Caki2 (cell line): ENCODE measurements around the gene AZGP1. TPM values are rescaled to one million over a fixed set of nuclear protein-coding genes. Genes with fewer than 3 reads are reported as not detected.
"Not testable (repeated sequence)": the region's sequence is repeated elsewhere in the genome, so short reads cannot be mapped to it uniquely, and the experiment has no call there.

Source experiments
- DNase-seq: peaks from one replicate; pipeline ENCODE4 v3.0.0-alpha.2; 2015; ENCODE audit warnings: low read depth
- in situ Hi-C: cut with HindIII; loops from 2 replicates; pipeline ENCODE4 v1.10.0; 2016; ENCODE audit warnings: low sequenced_read_pairs, low pct_unique_long_range_greater_than_20kb, mixed read lengths
- total RNA-seq: library from RNA; depleted of rRNA; stranded (reverse); fragments of >200 nt; shearing (Covaris generic); gene quantifications from 2 replicates; pipeline ENCODE4 v1.2.3, GENCODE V29; 2014; ENCODE audit warnings: low replicate concordance; rRNA removed

The AZGP1 gene
- 1.1 TPM in 1 of 2 replicates, not detected in the other for total RNA-seq

DNA sequence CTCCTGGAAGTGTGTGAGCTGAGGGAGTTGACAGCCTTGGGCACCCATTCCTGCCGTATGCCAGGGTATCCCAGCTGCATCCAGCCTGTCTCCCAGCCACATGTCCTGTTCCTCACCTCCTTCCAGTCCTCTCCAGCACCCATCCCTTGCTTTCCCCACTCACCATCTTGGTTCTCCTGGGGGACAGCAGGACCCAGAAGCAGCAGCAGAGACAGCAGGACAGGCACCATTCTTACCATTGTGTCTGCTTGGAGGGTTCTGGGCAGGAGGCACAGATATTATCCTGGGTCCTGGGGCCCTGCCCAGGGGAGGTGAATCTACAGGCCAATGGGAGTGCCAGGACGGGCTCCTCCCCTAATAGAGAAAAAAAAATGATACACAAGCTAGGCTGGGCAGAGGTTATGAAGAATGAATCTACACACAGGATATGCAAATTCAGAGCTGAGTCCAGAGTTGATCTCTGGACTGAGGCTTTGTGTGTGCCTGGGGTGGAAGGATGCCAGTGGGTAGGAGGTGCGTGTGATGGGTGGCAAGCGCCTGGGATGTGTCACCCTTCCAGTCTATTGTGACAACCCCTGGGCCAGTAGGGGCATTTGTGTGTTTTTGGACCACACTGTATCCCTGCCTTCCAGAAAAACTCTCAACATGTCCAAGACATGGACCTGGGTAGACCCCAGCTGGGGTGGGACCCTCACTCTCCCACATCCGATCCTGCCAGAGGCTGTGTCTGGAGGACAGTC is at the start of gene AZGP1:
TSS of gene AZGP1 (minus strand) at position 250 of the 740 bp plus-strand sequence. CDS start at position 239, 11 bp downstream.
- in situ Hi-C loops = no loop called here
- peak; percentile 18 for DNase-seq

DNA sequence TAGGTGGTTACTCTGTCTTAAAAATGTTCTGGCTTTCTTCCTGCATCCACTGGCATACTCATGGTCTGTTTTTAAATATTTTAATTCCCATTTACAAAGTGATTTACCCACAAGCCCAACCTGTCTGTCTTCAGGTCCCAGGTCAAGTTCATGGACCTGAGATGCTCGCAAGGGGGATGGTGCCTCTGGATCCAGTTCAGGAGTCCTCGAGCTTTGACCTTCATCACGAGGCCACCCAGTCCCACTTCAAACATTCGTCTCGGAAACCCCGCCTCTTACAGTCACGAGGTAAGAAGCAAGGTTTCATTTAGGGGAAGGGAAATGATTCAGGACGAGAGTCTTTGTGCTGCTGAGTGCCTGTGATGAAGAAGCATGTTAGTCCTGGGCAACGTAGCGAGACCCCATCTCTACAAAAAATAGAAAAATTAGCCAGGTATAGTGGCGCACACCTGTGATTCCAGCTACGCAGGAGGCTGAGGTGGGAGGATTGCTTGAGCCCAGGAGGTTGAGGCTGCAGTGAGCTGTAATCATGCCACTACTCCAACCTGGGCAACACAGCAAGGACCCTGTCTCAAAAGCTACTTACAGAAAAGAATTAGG is 48.3 kb upstream of the AZGP1 start:
- in situ Hi-C loops = no loop called here
- DNase-seq = no peak

DNA sequence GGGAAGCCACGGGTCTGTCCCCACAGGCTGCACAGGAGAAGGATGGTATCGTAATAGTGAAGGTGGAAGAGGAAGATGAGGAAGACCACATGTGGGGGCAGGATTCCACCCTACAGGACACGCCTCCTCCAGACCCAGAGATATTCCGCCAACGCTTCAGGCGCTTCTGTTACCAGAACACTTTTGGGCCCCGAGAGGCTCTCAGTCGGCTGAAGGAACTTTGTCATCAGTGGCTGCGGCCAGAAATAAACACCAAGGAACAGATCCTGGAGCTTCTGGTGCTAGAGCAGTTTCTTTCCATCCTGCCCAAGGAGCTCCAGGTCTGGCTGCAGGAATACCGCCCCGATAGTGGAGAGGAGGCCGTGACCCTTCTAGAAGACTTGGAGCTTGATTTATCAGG is 47.7 kb upstream of the AZGP1 start:
- in situ Hi-C loops = no loop called here
- DNase-seq = no peak

DNA sequence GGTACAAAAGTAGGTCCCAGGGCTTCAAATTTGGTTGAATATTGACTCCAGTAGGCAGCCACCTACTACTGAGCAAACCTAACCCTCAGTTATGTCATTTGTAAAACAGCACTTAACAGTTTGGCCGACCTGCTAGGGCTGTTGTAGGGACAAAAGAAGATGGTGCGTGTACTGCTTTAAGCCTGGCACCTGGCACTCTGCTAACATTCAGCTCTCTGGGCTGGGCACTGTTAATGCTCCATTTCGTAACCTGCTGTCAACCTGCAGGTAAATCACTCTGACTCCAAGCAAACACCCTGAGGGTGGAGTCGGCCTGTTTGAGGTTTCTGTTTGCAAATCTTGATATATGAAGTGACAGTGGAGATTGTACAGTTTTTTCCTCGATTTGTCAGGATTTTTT is 46.8 kb upstream of the AZGP1 start:
- DNase-seq = no peak
- in situ Hi-C loops = no loop called here

DNA sequence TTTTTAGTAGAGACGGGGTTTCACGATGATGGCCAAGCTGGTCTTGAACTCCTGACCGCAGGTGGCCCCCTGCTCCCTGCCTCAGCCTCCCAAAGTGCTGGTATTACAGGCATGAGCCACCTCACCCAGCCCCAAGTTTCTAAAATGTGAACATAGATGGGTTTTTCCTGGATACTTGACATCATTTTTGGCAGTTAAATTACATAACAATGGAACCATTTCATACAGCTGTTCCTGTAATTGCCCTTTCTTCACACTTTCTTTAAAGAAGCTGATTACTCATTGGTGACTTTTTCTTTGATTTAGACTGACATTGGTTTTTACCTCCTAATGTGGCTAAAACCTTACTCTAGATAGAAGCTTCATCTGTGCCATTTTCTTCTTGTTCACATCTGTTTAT is 45.5 kb upstream of the AZGP1 start:
- DNase-seq = no peak
- in situ Hi-C loops = no loop called here

DNA sequence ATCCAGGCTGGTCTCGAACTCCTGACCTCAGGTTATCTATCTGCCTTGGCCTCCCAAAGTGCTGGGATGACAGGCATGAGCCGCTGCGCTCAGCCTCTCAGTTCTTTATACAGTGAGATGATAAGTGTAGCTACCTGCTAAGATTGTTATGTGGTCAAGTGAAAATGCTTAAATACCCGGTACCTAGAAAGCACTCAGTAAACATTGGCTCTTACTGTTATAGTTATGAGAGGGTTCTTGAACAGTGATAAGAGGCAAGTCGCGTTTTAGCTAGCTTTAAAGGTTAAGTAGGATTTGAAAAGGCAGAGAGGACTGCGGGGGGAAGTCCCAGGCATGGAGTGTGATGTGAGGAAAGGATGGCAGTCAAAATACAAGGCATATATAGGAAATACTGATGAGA is 44.1 kb upstream of the AZGP1 start:
- in situ Hi-C loops = no loop called here
- no peak for DNase-seq

DNA sequence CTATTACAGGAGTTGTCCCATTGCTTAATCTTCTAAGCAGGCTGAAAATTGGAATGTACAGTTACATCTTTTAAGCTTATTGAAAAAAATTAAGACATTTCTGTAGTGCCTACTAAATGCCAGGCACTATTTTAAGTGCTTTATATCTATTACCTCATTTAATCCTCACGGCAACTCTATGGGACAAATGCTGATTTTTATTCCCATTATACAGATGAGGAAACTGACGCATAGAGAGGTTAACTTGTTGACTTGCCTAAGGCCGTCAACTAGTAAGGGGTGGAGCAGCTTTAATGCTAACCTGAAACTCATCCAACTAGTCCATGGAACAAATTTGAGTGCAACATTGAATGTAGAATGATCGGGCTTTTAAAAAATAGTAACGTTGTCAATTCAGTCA is 42.0 kb upstream of the AZGP1 start:
- no peak for DNase-seq
- in situ Hi-C loops = no loop called here

DNA sequence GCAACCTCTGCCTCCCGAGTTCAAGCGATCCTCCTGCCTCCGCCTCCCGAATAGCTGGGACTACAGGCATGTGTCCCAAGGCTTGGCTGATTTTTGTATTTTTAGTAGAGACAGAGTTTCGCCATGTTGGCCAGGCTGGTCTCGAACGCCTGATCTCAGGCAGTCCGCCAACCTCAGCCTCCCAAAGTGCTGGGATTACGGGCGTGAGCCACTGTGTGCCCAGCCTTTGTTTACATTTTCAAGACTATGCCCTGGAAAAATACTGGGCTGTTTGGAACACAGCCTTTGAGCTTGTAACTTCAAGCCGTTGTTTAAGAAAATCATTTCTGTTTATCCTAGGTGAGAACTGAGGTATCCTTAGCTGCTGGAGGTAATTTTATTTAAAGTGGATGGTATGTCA is 41.5 kb upstream of the AZGP1 start:
- no peak for DNase-seq
- in situ Hi-C loops = no loop called here

DNA sequence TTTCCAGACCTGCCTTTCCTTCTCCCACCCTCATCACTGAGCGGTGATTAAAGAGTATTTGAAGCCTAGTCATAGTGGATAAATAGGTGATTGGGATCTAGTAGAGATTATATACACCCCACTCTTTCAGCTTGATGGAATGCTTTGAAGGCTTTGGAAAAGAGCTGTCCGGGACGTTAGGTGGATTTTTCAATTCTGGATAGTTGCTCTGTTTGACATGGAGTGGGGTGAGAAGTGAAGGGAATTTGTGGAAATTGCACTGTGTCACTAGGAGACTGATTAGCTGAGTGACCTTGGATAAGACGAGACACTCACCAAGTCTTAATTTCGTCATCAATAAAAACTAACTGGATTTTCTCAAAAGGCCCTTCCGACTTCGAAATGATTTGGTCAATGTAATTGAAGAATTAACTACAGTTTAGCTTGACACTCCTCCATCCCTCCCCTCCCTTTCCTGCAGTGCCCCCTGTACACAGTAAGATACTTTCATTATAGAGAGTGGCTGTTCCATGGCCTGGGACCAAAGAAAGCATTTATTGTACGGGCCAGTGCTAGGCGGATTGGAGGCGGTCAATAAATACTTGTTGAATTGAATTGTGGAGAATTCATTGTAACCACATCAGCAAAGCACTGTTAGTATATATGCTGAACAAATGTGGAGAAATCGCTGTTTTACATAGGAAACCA is 40.5 kb upstream of the AZGP1 start:
- DNase-seq = no peak
- in situ Hi-C loops = no loop called here

DNA sequence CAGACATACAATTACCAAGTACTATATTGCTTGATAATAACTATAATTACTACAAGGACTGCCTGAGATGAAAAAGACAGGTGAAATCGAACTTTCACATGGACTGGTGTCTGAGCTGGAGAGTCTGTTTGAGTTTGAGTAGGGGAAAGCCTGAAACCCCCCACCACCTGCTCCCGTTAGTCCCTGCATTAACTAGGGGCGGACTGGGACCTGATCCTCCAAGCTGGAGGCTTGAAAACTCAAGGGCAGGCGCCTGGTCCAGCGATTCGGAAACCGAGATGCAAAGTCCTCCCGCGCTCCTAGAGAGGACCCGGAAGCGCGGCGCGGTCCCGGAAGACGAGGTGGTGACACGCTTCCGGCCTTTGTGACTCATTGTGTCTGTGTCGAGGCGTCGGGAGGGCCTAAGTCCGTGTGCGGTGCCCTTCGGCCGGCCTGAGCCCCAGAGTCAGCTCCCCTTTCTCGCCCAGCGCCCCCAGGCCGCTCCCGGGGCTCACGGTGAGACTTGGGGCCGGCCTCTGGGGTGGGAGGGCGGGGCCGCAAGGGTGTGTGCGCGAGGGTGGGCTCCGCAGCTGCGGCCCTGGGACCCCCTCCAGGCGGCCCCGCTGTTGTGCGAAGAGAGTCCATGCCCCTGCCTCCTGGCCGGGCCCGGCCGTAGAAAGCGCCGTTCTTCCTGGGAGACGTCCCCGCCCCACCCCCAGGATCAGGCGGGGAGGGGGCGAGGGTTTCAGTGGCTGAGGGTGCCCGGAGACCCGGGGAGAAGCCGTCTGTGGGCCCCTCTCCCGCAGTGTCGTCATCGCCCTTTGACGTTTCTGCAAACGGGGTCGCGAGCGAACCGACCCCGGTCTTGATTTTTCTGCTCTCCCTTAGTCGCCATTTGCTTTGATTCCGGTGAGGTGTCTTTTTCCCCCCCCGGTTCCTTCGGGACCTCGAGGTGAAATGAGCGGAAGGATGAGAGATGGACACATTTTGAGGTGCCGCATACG is 39.7 kb upstream of the AZGP1 start, which contains the start of gene ZKSCAN1:
TSS of gene ZKSCAN1 (plus strand) at position 365 of the 983 bp plus-strand sequence. CDS start 7,911 bp downstream, outside the sequence.
- peak; percentile 74 for DNase-seq
- in situ Hi-C loops = no loop called here

DNA sequence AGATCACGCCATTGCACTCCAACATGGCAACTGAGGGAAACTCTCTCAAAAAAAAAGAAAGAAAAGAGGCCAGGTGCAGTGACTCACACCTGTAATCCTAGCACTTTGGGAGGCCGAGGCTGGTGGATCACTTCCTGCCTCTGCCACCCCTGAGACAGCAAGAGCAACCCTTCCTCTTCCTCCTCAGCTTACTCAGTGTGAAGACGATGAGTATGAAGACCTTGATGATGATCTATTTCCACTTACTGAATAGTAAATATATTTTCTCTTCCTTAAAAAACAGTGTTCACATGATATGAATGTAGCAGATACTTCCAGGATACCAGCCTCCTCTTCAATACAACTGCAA is 37.5 kb upstream of the AZGP1 start:
- in situ Hi-C loops = no loop called here

DNA sequence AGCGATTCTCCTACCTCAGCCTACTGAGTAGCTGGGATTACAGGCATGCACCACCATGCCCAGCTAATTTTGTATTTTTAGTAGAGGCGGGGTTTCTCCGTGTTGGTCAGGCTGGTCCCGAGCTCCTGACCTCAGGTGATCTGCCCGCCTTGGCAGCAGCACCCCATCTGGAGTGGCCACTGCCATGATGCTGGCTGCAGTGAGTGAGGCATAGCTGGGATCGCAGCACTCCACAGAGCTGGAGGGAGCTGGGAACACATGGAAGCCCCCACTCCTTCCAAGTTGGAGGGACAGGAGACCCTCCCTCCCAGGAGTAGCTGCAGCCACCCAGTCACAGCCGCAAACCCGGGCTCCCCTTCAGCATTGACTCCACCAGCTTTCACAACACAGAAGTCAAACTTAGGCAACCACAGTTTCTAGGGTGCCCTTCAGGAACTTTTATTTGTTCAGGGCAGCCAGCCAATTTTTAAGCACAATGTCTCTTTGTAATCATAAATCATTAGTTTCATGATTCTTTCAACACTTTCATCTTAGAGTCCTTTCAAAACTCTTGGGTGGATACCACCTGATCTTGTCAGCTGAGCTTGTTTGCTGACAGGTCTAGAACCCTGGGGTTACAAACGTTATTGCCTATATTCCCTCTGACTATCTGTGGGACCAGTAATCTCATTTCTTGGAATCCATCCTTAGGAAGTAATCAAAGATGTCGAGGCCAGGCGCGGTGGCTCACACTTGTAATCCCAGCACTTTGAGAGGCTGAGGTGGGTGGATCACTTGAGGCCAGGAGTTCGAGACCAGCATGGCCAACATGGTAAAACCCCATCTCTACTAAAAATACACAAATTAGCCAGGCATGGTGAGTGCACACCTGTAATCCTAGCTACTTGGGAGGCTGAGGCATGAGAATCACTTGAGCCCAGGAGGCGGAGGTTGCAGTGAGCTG is 36.8 kb upstream of the AZGP1 start:
- DNase-seq, in situ Hi-C loops: not testable (repeated sequence)

More for the DNA sequence above, 37.5 kb upstream of the AZGP1 start:
- DNase-seq = no peak

DNA sequence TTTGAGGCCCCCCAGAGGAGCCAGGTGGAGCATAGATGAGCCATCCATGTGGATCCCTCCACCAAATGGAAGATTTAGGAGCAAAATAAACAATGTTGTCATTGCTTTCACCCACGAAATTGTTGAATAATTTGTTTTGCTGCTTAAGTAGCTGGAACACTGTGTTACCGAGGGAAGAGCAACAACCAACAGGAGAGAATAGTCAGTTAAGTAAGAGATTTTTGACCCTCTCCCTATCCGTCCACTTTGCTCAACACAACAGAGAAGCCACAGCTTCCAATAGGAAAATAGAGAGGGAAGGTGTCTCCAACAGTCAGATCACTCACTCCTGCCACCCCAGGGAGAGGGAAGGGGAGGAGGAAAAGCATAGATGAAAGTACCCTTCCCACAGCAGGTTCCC is 35.7 kb upstream of the AZGP1 start:
- DNase-seq = no peak
- in situ Hi-C loops = no loop called here

DNA sequence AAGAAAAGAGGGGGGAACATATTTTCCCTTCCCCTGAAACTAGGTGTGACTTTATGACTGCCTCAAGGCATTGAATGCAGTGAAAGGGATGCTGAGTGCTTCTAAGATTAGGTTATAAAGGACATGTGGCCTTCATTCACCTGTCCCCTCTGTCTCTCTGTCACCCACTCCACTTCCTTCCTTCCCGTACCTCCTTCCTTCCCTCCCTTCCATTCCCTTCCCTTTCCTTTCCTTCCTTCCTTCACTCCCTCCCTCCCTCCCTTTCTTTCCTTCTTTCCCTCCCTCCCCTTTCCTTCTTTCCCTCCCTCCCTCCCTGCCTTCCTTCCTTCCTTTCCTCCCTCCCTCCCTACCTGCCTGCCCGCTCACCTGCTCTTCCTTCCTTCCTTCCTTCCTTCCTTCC is 35.1 kb upstream of the AZGP1 start:
- DNase-seq = no peak
- in situ Hi-C loops = no loop called here

DNA sequence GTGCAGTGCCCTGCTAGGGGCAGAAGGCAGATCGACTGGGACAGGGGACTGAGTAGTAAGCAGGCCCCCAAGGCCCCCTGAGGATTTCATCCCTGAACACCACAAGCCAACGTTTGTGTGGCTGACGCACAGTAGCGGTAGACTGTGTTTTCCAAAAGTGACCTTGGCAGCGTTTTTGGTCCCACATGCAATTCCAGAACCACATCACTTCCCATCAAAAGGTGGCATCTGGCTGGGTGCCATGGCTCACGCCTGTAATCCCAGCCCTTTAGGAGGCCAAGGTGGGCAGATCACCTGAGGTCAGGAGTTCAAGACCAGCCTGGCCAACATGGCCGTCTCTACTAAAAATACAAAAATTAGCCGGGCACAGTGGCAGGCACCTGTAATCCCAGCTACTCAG is 34.1 kb upstream of the AZGP1 start:
- in situ Hi-C loops, DNase-seq: not testable (repeated sequence)

DNA sequence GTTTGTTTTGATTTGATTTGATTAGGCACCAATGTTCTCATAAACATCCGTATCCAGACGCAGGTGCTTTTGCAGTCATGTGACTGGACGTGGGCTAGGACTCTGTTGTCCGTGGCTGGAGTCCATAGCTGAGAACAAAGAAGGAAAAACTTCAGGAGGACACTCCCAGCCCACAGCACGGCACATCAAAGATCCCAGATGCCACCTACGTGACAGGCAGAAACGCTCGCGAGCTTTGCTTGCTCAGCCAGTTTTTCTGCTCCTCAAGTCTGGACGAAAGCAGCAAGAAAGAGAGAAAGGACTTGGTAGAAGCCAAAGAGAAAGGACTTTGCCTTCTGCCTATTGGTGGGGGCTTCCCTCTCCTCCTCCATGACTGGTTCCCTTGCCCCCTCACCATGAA is 32.7 kb upstream of the AZGP1 start:
- DNase-seq = no peak
- in situ Hi-C loops = no loop called here

DNA sequence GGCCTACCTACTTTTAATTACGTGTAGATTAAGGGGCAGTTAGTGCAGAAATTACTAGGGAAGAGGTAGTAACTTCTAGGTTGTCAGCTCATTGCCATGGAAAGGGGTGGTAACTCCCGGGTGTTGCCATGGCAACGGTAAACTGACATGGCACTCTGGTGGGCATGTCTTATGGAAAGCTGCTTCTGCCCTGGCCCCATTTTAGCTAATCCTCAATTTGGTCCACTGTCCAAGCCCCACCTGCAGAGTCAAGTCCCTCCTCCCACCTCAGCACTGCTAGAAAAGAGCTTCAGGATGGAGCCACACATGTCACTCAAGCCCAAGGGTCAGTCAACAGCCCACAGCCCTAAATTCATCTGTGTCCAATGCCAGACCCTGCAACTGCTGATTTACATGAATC is 32.1 kb upstream of the AZGP1 start:
- DNase-seq = no peak
- in situ Hi-C loops = no loop called here
